ENCODE measurements around the gene SFT2D3. TPM values are rescaled to one million over a fixed set of nuclear protein-coding genes. Genes with fewer than 3 reads are reported as not detected.

Gene SFT2D3
- total and polyA plus RNA-seq, 4 donors: 2.4 to 4.9 (median 4.7) TPM; not detected in 1

GRCh38 chr2:127679680-127680361 lies 21.5 kb upstream of the SFT2D3 start:
- no peak overlapping the region for H3K27ac ChIP-seq (ENCODE audit: low read depth in 1 of 2, low read length in 2 of 2)
- 91% methylated on average over 15 of the region's 15 CpGs for WGBS
- TF ChIP-seq REST (IDR thresholded peaks at IDR 0.05) (no peak), TAF1 (conservative IDR thresholded peaks at IDR 0.05) (no peak), HNF4A (conservative IDR thresholded peaks at IDR 0.05) (no peak), RXRA (IDR thresholded peaks at IDR 0.05) (no peak), GABPA (IDR thresholded peaks at IDR 0.05 in 1 of 2, conservative IDR thresholded peaks at IDR 0.05 in 1 of 2) (no peak), SP1 (IDR thresholded peaks at IDR 0.05) (no peak), FOXA2 (IDR thresholded peaks at IDR 0.05) (no peak), ATF3 (IDR thresholded peaks at IDR 0.05) (no peak), HNF4G (IDR thresholded peaks at IDR 0.05) (no peak), JUND (IDR thresholded peaks at IDR 0.05) (no peak), CTCF (IDR thresholded peaks at IDR 0.05; ENCODE audit: low read depth, low read length, missing input control) (no peak), RAD21 (IDR thresholded peaks at IDR 0.05) (no peak)

GRCh38 chr2:127680706-127681287 lies 20.5 kb upstream of the SFT2D3 start:
- H3K27ac ChIP-seq (ENCODE audit: low read depth in 1 of 2, low read length in 2 of 2): no peak overlapping the region
- peaks cover 0 to 6% (median 4%) of the 10 kb centered on the region in 4 donors for H3K4me1 ChIP-seq (ENCODE audit: control insufficient read depth in 4 of 4, insufficient read depth in 4 of 4, low read length in 3 of 4)
- no peaks in the 10 kb centered on the region for H3K36me3 ChIP-seq (ENCODE audit: control insufficient read depth in 4 of 4, insufficient read depth in 3 of 4, low read depth in 1 of 4, low read length in 3 of 4)
- no peak overlapping the region for H3K9ac ChIP-seq (ENCODE audit: low read depth in 1 of 2, low read length in 2 of 2)
- WGBS: 89% methylated on average over 19 of the region's 19 CpGs
- H3K27me3 ChIP-seq (ENCODE audit: control insufficient read depth in 4 of 4, insufficient read depth in 4 of 4, low read length in 3 of 4): no peaks in the 10 kb centered on the region
- DNase-seq (ENCODE audit: low spot score): no peak
- no peak overlapping the region for H3K4me3 ChIP-seq (ENCODE audit: low read depth in 1 of 3, low read length in 3 of 3)
- no peaks in the 10 kb centered on the region for H3K9me3 ChIP-seq (ENCODE audit: control insufficient read depth in 4 of 4, low read length in 3 of 4)
- no peak for TF ChIP-seq ATF3 (IDR thresholded peaks at IDR 0.05)
- no peak for TF ChIP-seq RAD21 (IDR thresholded peaks at IDR 0.05)
- TF ChIP-seq RXRA (IDR thresholded peaks at IDR 0.05): no peak
- no peak for TF ChIP-seq YY1 (IDR thresholded peaks at IDR 0.05)
- no peak for TF ChIP-seq HNF4A (conservative IDR thresholded peaks at IDR 0.05)
- TF ChIP-seq GABPA (IDR thresholded peaks at IDR 0.05 in 1 of 2, conservative IDR thresholded peaks at IDR 0.05 in 1 of 2): no peak
- no peak for TF ChIP-seq ZBTB33 (IDR thresholded peaks at IDR 0.05)
- no peak for TF ChIP-seq MAX (IDR thresholded peaks at IDR 0.05)
- TF ChIP-seq FOXA2 (IDR thresholded peaks at IDR 0.05): no peak
- no peak for TF ChIP-seq FOXA1 (IDR thresholded peaks at IDR 0.05)
- TF ChIP-seq HNF4G (IDR thresholded peaks at IDR 0.05): no peak
- no peak for TF ChIP-seq EGR1 (IDR thresholded peaks at IDR 0.05; ENCODE audit: low read depth in 2 of 2)
- TF ChIP-seq CTCF (IDR thresholded peaks at IDR 0.05; ENCODE audit: low read depth, low read length, missing input control): no peak

More at GRCh38 chr2:127679680-127680361, 21.5 kb upstream of the SFT2D3 start:
- Histone ChIP-seq H3K27me3 (ENCODE audit: control insufficient read depth in 4 of 4, insufficient read depth in 4 of 4, low read length in 3 of 4) (no peaks in the 10 kb centered on the region), H3K4me3 (ENCODE audit: low read depth in 1 of 3, low read length in 3 of 3) (no peak overlapping the region), H3K4me1 (ENCODE audit: control insufficient read depth in 4 of 4, insufficient read depth in 4 of 4, low read length in 3 of 4) (peaks cover 0 to 7% (median 6%) of the 10 kb centered on the region in 4 donors), H3K36me3 (ENCODE audit: control insufficient read depth in 4 of 4, insufficient read depth in 3 of 4, low read depth in 1 of 4, low read length in 3 of 4) (no peaks in the 10 kb centered on the region), H3K9ac (ENCODE audit: low read depth in 1 of 2, low read length in 2 of 2) (no peak overlapping the region), H3K9me3 (ENCODE audit: control insufficient read depth in 4 of 4, low read length in 3 of 4) (no peaks in the 10 kb centered on the region)
- DNase-seq (ENCODE audit: low spot score): no peak
